Neural progenitor cell (in vitro differentiated cells): ENCODE results near the gene EMILIN2.

ENCODE experiments used
- CTCF ChIP-seq: fragments of 200-600 bp; sonication (generic); IDR thresholded peaks from 2 replicates; pipeline ENCODE4 v1.5.1; 2017; ENCODE audit warnings: antibody characterized with exemption, mild to moderate bottlenecking
- EZH2 ChIP-seq: fragments of 200-600 bp; sonication (generic); IDR thresholded peaks from 2 replicates; pipeline ENCODE4 v1.6.1; 2017; ENCODE audit warnings: antibody characterized with exemption, mild to moderate bottlenecking, moderate library complexity
- EZH2phosphoT487 ChIP-seq: fragments of 200-600 bp; sonication (generic); IDR thresholded peaks from 2 replicates; pipeline ENCODE4 v1.6.1; 2017; ENCODE audit warnings: antibody characterized with exemption

GRCh38 chr18:2894131-2894840, 47.5 kb downstream of the EMILIN2 start:
- TF ChIP-seq CTCF = no peak
- TF ChIP-seq EZH2phosphoT487 = no peak
- no peak for TF ChIP-seq EZH2
